ENCODE data around the gene ADAMTS16. TPM values are rescaled to one million over a fixed set of nuclear protein-coding genes. Genes with fewer than 3 reads are reported as not detected.

Gene ADAMTS16
- total RNA-seq, 2 donors from 2014 or later = 0.11 TPM; not detected in 1

DNA sequence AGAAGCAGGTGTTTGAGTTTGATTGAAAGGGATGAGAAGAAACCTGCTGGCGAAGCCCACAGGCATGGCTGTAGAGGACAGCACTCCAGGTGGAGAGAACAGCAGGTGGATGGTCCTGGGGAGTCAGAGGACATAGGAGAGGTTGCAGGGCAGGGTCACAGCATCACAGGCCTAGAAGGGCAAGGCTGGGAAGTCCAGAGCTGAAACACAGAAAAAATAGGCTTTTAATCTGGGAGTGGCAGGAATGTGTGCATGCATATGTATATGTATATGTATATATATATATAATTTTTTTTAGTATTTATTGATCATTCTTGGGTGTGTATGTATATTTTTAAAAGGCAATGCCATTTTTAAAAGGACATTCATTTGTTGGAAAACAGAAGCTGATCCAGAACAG, 118.4 kb downstream of the ADAMTS16 start:
- Histone ChIP-seq H3K9me3 (no peaks in the 10 kb centered on the region), H3K4me1 (replicated peaks) (no peaks in the 10 kb centered on the region), H3K27ac (no peak overlapping the region), H3K27me3 (replicated peaks; ENCODE audit: insufficient read depth) (no peaks in the 10 kb centered on the region), H3K4me3 (no peak overlapping the region), H3K36me3 (no peaks in the 10 kb centered on the region)
- no peak for DNase-seq (ENCODE audit: low spot score)
- intact Hi-C loops (cut with DNase I) = no loop called here
- TF ChIP-seq, protein P1, sequence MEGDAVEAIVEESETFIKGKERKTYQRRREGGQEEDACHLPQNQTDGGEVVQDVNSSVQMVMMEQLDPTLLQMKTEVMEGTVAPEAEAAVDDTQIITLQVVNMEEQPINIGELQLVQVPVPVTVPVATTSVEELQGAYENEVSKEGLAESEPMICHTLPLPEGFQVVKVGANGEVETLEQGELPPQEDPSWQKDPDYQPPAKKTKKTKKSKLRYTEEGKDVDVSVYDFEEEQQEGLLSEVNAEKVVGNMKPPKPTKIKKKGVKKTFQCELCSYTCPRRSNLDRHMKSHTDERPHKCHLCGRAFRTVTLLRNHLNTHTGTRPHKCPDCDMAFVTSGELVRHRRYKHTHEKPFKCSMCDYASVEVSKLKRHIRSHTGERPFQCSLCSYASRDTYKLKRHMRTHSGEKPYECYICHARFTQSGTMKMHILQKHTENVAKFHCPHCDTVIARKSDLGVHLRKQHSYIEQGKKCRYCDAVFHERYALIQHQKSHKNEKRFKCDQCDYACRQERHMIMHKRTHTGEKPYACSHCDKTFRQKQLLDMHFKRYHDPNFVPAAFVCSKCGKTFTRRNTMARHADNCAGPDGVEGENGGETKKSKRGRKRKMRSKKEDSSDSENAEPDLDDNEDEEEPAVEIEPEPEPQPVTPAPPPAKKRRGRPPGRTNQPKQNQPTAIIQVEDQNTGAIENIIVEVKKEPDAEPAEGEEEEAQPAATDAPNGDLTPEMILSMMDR (IDR thresholded peaks at IDR 0.05) = no peak
- TF ChIP-seq POLR2AphosphoS5 (IDR thresholded peaks at IDR 0.05) (no peak), POLR2A (IDR thresholded peaks at IDR 0.05) (no peak)
- 95% methylated on average over 1 of the region's 1 CpG for WGBS

DNA sequence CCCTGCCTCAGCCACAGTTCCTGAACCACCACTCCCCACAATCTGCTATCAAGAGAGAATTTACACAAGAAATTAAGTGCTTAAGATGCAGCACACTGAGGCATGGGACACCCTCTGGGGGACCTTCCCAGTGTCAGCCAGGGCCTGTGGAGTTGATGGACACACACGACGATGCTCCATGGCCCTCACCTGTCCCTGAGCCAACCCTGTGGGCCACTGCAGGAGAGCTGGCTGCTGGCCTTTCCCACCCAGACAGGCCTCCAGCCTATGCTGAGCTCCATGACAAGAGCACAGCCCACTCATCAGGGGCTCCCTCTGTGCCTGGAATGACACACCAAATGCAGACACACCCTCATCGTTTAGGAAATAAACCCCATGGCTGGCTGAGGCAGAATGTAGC, 124.6 kb downstream of the ADAMTS16 start:
- 78% methylated on average over 3 of the region's 3 CpGs for WGBS
- TF ChIP-seq POLR2A (IDR thresholded peaks at IDR 0.05) (no peak), POLR2AphosphoS5 (IDR thresholded peaks at IDR 0.05) (no peak)
- TF ChIP-seq, protein P1 (IDR thresholded peaks at IDR 0.05) = no peak
- Histone ChIP-seq H3K27me3 (replicated peaks; ENCODE audit: insufficient read depth) (no peaks in the 10 kb centered on the region), H3K27ac (no peak overlapping the region), H3K4me1 (replicated peaks) (no peaks in the 10 kb centered on the region), H3K9me3 (no peaks in the 10 kb centered on the region), H3K36me3 (no peaks in the 10 kb centered on the region), H3K4me3 (no peak overlapping the region)
- intact Hi-C loops (cut with DNase I) = no loop called here
- DNase-seq (ENCODE audit: low spot score) = no peak

DNA sequence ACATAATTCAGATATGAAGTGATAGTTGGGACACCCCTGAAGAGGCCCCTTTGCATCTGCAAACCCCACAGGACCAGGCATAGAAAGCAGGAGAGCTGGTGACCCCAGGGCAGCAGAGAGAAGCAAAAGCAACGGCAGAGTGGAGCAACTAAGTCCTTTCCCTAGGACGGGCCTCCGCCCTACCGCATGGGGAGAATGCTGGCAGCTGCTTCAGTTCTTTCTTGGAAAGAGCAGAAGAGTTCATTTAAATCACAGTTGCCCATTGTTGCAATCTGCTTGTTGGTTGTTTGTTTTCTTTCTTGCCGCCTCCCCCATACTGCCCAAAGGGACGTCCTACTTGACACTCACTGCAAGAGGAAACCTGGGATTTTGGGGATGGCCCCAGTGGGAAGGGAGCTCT, 126.2 kb downstream of the ADAMTS16 start:
- H3K4me3 ChIP-seq = no peak overlapping the region
- no peaks in the 10 kb centered on the region for H3K4me1 ChIP-seq (replicated peaks)
- TF ChIP-seq, protein P1 (IDR thresholded peaks at IDR 0.05) = no peak
- no peak for TF ChIP-seq POLR2AphosphoS5 (IDR thresholded peaks at IDR 0.05)
- no peak for TF ChIP-seq POLR2A (IDR thresholded peaks at IDR 0.05)
- 85% methylated on average over 6 of the region's 6 CpGs for WGBS
- no peaks in the 10 kb centered on the region for H3K9me3 ChIP-seq
- intact Hi-C loops (cut with DNase I) = no loop called here
- no peaks in the 10 kb centered on the region for H3K27me3 ChIP-seq (replicated peaks; ENCODE audit: insufficient read depth)
- no peak for DNase-seq (ENCODE audit: low spot score)
- H3K36me3 ChIP-seq = no peaks in the 10 kb centered on the region
- H3K27ac ChIP-seq = no peak overlapping the region

DNA sequence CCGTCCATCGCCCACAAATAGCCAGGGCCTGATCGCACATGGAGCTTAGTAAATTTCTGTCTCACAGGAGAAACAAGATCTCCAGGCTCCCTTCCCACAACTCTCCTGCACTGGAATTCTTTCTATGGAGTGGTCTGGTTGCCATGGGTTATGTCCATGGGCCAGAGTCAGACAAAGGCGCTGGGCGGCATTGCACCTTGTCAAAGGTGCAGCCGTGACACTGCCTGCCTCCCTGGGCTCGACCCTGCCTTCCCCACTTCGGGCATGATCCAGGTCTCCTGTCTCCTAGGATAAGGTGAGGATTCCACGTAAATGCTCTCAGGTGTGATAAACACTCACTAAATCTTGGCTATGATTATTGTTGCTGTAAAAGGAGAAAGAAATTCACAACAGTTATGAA, 130.0 kb downstream of the ADAMTS16 start:
- DNase-seq (ENCODE audit: low spot score) = no peak
- Histone ChIP-seq H3K4me3 (no peak overlapping the region), H3K27ac (no peak overlapping the region), H3K9me3 (no peaks in the 10 kb centered on the region), H3K4me1 (replicated peaks) (no peaks in the 10 kb centered on the region), H3K36me3 (no peaks in the 10 kb centered on the region), H3K27me3 (replicated peaks; ENCODE audit: insufficient read depth) (no peaks in the 10 kb centered on the region)
- intact Hi-C loops (cut with DNase I) = no loop called here
- TF ChIP-seq, protein P1 (IDR thresholded peaks at IDR 0.05) = no peak
- no peak for TF ChIP-seq POLR2AphosphoS5 (IDR thresholded peaks at IDR 0.05)
- no peak for TF ChIP-seq POLR2A (IDR thresholded peaks at IDR 0.05)
- 93% methylated on average over 9 of the region's 9 CpGs for WGBS

DNA sequence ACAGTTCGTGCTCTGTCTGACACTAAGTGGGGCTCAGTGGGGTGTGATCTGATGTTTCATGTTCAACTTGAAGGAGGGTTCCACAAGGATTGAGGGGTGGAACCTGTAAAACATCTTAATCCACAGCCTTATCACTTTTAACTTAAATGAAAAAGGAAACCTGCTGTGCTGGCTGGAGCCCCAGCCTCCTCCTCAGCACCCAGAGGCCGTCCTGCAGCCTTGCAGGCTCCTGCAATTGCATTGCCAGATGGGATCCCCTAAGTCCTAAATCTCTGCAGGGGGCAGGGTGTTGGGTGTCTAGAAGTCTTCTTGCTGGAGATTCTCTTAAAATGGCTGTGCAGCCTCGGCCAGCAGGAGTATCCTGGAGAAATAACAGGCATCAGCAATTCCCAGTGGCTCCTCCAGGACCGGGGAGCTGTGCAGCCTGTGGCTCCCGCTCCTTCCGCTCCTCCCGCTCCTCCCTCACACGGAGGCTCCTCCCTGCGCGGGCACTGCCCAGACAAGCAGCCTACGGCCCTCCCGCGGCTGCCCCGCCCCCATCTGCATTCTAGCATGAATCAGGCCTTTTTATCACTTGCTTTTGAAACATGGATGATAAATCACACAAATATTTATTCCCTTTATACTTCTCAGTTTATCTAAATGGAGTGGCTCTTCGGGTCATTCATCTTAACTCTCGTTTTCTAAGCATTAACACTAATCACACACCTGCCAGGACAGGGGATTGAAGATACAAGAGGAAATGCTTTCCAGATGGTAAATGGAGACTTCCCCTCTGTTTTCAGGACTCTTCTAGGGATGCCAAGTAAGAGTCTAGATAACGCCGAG, 131.0 kb downstream of the ADAMTS16 start:
- TF ChIP-seq POLR2A (IDR thresholded peaks at IDR 0.05) (no peak), POLR2AphosphoS5 (IDR thresholded peaks at IDR 0.05) (peak; percentile 34)
- DNase-seq (ENCODE audit: low spot score) = peak; percentile 48
- H3K9me3 ChIP-seq = no peaks in the 10 kb centered on the region
- H3K4me3 ChIP-seq = no peak overlapping the region
- H3K27ac ChIP-seq = no peak overlapping the region
- WGBS = 24% methylated on average over 18 of the region's 18 CpGs
- intact Hi-C loops (cut with DNase I) = no loop called here
- H3K27me3 ChIP-seq (replicated peaks; ENCODE audit: insufficient read depth) = no peaks in the 10 kb centered on the region
- H3K4me1 ChIP-seq (replicated peaks) = no peaks in the 10 kb centered on the region
- H3K36me3 ChIP-seq = no peaks in the 10 kb centered on the region
